Colonic mucosa (tissue), 4 donors: Measurements from ENCODE around the gene RRP36. TPM values are rescaled to one million over a fixed set of nuclear protein-coding genes. Genes with fewer than 3 reads are reported as not detected.

Experiments used
- DNase-seq: peaks from one replicate; pipeline ENCODE4 v3.0.0-alpha.2; 2020
- H3K27ac ChIP-seq: fragments of 200-600 bp; one replicate; pipeline ENCODE4 v1.8.0; 2021
- H3K27me3 ChIP-seq: fragments of 200-600 bp; one replicate; pipeline ENCODE4 v1.8.0; 2021
- H3K36me3 ChIP-seq: fragments of 200-600 bp; one replicate; pipeline ENCODE4 v1.8.0; 2021
- H3K4me1 ChIP-seq: fragments of 200-600 bp; one replicate; pipeline ENCODE4 v1.8.0; 2021; ENCODE audit warnings: mild to moderate bottlenecking
- H3K4me3 ChIP-seq: fragments of 200-600 bp; one replicate; pipeline ENCODE4 v1.8.0; 2021
- H3K9ac ChIP-seq, 2 donors: one replicate each; pipeline ENCODE4 v1.7.0; 2013; ENCODE audit warnings: control low read depth in 2 of 2, low read depth in 2 of 2, low read length in 2 of 2
- H3K9me3 ChIP-seq: fragments of 200-600 bp; one replicate; pipeline ENCODE4 v1.8.0; 2021
- CTCF ChIP-seq: fragments of 200-600 bp; IDR thresholded peaks from one replicate; pipeline ENCODE4 v1.8.0; 2022; ENCODE audit warnings: antibody characterized with exemption, mild to moderate bottlenecking
- intact Hi-C: fragments of 100-400 bp; cut with DNase I; formaldehyde crosslinking; loops from one replicate; pipeline ENCODE4 v1.14.1; 2022
- total RNA-seq, 2 donors: library from RNA; stranded (reverse); fragmentation: NEBNext Ultra II Directional in 1 of 2; extraction: Animal tissue kit (Norgen Biotek cat#: 25700) in 1 of 2; gene quantifications; one replicate each; pipeline ENCODE4 v1.2.1, GENCODE V29; 2021
- donor health status: healthy.
- donor health status: DM: no; HTN: no; CAD: no.
- donor health status: DM: no; HTN: no; CAD: no.

RRP36 gene
- total RNA-seq, 2 donors from 2014 or later = 35.5 to 61.4 TPM

- Histone ChIP-seq H3K9me3 (no peaks in the 10 kb centered on the region), H3K4me3 (no peak overlapping the region), H3K27me3 (no peaks in the 10 kb centered on the region), H3K4me1 (peaks cover 4% of the 10 kb centered on the region), H3K36me3 (peaks cover 27% of the 10 kb centered on the region), H3K9ac (no peak overlapping the region), H3K27ac (no peak overlapping the region)
- intact Hi-C loops = no loop called here
- TF ChIP-seq CTCF = no peak
- no peak for DNase-seq
These were observed 3.0 kb downstream of the RRP36 start for GRCh38 chr6:43024436-43024835.

- Histone ChIP-seq H3K4me1 (peaks cover 4% of the 10 kb centered on the region), H3K27ac (no peak overlapping the region), H3K9ac (no peak overlapping the region), H3K27me3 (no peaks in the 10 kb centered on the region), H3K9me3 (no peaks in the 10 kb centered on the region), H3K36me3 (peaks cover 33% of the 10 kb centered on the region), H3K4me3 (no peak overlapping the region)
- DNase-seq = no peak
- no peak for TF ChIP-seq CTCF
- intact Hi-C loops = no loop called here
These were observed 4.9 kb downstream of the RRP36 start for GRCh38 chr6:43026365-43026764.

- Histone ChIP-seq H3K9ac (no peak overlapping the region), H3K4me1 (no peaks in the 10 kb centered on the region), H3K36me3 (peaks cover 33% of the 10 kb centered on the region), H3K9me3 (no peaks in the 10 kb centered on the region), H3K4me3 (no peak overlapping the region), H3K27ac (no peak overlapping the region), H3K27me3 (no peaks in the 10 kb centered on the region)
- no peak for TF ChIP-seq CTCF
- intact Hi-C loops = no loop called here
- no peak for DNase-seq
These were observed 7.7 kb downstream of the RRP36 start for GRCh38 chr6:43029120-43029519.

GRCh38 chr6:43032326-43032725, 10.9 kb downstream of the RRP36 start:
- no peak for TF ChIP-seq CTCF
- no peaks in the 10 kb centered on the region for H3K9me3 ChIP-seq
- DNase-seq = no peak
- H3K36me3 ChIP-seq = peaks cover 19% of the 10 kb centered on the region
- H3K4me1 ChIP-seq = no peaks in the 10 kb centered on the region
- H3K4me3 ChIP-seq = no peak overlapping the region
- intact Hi-C loops = no loop called here
- H3K27ac ChIP-seq = no peak overlapping the region
- H3K27me3 ChIP-seq = no peaks in the 10 kb centered on the region
- no peak overlapping the region for H3K9ac ChIP-seq

GRCh38 chr6:43033496-43034189, 12.2 kb downstream of the RRP36 start:
- no peak overlapping the region for H3K27ac ChIP-seq
- intact Hi-C loops = no loop called here

More at GRCh38 chr6:43033496-43034189, 12.2 kb downstream of the RRP36 start:
- no peak for TF ChIP-seq CTCF
- no peak overlapping the region for H3K4me3 ChIP-seq
- H3K4me1 ChIP-seq = no peaks in the 10 kb centered on the region
- H3K36me3 ChIP-seq = peaks cover 13% of the 10 kb centered on the region
- no peak for DNase-seq
- no peaks in the 10 kb centered on the region for H3K27me3 ChIP-seq
- H3K9me3 ChIP-seq = no peaks in the 10 kb centered on the region
- no peak overlapping the region for H3K9ac ChIP-seq
